GM21447 (cell line): ENCODE data around the gene PREX1.
"Not testable (repeated sequence)": the region's sequence is repeated elsewhere in the genome, so short reads cannot be mapped to it uniquely, and the experiment has no call there.

Experiments
- ATAC-seq: cut with Tn5 transposase; IDR thresholded peaks from one replicate; pipeline ENCODE4 v1.9.1; 2021; ENCODE audit not compliant: unreplicated experiment

The PREX1 gene

DNA sequence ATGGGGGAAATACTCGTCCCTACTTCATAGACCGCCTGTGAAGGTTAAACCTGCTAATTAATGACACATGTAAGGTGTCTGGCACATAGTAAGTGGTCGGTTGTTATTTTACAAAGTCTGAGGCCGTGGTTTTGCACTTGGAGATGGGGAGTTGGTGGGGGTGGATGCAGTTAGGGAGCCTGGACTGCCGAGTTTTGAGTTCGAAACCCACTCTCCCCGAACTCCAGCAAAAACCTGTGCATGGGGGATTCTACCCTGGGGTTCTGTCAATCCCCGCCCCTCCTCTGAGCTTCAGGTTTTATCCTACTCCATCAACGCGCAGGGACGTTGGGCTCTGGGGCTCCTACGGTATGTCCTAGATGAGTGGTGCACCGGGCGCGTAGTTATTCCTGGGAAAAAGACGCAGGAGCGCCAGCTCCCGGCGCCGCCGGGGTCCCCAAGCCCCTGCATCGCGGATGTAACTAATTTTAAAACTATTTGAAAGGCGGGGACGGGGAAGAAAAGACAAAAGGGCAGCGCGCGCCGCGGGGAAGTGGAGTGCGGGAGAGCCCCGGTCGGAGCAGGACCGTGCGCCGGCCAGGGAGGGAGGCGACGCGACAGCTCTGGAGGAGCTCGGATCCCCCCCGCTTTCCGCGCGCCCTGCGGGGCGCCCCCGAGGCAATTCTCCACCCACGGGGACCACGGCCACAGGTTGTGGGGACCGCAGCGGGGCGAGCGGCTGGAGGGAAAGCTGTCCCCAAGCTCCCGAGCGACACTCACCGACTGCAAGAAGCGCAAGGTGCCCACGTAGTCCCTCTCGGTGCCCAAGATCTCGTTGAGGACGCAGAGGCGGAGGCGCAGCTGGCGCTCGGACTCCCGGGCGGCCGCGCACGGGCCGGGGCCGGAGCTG is 672 bp downstream of the PREX1 start:
- ATAC-seq = no peak

GRCh38 chr20:48826480-48826879 is 1.3 kb downstream of the PREX1 start:
- ATAC-seq = not testable (repeated sequence)

GRCh38 chr20:48826069-48826468 is 1.7 kb downstream of the PREX1 start:
- ATAC-seq = no peak

GRCh38 chr20:48825566-48825920 is 2.3 kb downstream of the PREX1 start:
- ATAC-seq = no peak

DNA sequence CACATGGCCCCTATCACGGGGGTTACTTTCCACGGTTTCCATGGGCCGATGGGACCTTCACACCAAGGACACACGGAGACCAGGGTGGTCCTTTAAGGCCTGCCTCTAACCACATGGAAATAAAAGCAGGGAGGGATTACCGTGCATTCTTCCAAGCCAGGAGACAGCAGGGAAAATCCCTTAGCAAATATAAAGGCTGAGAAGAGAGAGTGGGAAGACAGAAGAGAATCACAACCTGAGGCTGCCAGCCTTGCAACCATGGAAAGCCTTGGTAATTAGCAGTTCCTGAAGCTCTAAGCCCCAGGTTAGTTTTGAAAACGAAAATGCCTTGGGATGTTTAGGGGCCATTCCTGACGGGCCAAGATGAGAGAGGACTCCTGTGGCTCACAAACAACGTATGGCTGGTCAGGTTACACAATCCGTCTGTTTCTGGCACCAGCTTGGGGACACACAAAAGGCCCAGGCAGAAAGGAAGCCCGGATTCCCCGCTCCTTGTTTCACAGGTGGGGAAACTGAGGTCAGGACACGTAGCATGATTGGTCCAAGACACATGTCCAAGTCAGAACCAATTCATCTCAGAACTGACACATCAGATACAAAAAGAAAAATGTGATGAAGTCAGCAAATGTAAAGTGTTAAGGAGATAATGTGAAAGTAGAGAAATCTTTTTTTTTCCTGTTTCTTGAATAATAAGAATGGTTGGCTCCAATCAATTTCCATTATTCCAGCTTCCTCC is 2.8 kb downstream of the PREX1 start:
- no peak for ATAC-seq

- ATAC-seq = peak; percentile 38
Measured at GRCh38 chr20:48823960-48824498, 3.8 kb downstream of the PREX1 start.

DNA sequence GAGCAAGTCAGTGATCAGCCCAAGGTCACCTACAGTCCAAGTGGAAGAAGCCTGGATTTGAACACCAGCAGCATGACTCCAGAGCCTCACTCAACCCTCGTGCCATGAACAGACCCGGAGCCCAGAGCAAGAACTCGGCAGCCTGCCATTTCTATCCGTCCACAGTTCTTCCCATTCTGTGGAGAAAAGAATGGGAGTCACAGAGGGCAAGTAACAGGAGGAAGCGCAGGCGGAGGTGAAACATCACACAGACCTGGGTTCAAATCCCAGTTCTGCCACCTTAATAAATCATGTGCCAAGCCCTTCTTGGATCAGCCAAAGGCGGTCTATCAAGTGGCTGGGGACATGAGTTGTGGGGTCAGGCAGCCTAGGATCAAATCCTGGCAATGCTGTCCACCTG is 4.3 kb downstream of the PREX1 start:
- no peak for ATAC-seq

DNA sequence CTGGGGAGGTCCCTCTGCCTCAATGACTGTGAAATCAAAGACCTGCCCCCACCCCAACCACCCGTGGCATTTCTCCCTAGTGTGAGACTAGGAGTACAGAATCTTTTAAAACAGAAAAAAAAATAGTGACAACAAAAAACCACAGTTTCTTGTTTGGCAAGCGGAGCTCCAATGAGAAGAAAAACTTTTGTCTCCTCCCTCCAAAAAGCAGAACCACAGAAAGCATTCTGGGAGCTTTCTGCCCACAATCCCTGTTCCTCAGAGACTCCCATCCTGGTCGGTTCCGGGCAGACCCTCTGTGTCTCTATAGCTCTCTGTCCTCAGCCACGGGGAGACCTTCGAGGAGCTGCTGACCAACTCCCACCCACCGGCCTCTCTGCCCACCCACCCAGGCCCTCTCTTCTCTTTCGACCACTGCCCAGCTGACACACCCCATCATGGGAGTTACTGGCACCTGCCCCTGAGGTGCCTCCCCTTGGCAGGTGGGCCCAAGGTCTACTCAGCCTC is 4.9 kb downstream of the PREX1 start:
- no peak for ATAC-seq

- ATAC-seq = no peak
Measured at GRCh38 chr20:48822178-48822577, 5.6 kb downstream of the PREX1 start.

DNA sequence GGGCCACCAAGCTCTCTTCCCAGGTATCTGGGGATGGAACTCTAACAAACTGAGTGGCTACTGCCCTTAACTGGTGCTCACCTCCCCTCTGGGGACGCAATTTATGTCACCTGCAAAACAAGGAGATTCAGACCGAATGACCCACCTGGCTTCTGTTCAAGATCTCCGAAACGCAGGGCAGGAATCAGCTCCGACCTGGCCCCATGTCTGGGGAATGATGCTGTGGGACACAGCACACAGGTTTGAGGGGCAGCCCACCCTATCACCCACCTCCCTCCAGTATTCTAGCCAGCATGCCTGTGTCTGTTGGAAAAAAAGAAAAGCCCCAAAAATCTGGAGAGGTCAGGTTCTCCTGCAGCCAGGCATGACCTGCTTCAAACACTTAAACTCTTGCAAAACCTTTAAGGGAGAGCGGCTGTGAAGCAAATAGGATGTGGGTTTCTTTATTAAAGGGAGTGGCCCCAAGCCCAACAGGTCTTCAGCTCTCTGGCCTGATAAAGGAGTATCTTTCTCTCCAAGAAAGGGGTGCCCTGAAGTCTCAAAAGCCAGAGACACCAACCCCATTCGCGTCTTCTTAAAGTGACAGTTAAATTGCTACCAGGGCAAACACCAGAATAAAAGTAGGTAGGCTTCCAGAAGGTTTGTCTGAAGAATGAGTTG is 6.4 kb downstream of the PREX1 start:
- no peak for ATAC-seq

DNA sequence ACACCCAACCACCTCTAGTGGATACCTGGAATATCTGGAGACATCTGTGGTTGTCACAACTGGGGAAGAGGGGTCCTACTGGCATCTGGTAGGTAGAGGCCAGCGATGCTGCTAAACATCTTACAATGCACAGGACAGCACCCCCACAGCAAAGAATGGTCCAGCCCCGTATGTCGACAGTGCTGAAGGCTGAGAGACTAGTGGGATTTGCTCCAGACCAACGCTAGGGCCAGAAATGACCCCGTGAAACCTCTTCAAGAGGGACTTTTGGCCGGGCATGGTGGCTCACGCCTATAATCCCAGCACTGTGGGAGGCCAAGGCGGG is 7.2 kb downstream of the PREX1 start:
- ATAC-seq = no peak

DNA sequence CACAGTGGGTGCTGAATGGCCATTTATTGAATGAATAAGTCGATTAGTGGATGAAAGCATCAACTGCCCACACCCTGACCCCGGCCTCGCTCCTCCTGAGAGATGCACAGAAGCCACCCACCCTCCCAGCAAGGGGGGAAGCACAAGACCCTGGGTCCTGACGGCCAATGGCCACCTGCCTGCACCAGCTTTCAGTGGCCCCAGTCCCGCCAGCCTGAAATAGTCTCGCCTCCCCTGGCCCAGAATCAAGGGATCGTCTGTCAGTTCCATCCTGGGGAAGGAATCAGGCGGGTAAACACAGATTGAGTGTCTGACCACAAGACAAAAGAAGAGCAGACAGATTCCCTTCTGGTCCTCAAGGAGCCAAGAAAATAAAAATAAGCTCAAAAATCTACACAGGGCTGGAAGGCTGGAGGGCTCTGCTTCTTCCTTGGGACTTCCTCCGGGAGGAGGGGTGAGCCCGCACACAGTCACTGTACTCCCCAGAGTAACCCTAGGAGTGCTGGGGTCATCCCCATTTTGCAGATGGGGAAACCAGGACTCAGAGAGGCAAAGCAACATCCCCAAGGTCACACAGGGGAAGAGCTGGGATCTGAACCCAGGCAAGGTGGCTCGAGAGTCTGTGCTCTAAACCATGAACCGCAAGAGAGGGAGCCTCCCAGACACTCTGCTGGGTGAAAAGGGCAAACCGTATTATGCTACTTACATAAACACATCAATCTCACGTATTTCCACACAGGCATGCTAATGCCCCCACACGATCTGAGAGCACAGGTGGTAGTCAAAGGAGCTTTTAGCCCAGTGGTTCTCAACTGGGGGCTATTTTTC is 7.8 kb downstream of the PREX1 start:
- ATAC-seq = no peak

DNA sequence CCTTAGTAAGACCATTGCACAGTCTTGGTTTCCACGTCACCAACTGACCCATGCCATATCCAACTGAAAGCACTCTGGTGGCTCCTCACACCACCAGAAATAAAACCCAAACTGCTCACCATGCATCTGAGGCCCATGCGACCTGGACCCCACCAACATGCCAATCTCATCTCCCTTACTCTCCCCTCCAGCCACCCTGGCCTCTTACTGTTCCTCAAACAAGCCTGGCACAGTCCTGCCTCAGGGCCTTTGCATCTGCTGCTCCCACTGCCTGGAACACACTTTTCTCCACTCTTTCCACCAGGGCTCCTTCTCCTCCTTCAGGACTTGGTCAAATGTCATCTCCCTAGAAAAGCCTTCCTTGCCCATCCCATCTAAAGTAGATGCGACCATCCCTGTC is 8.7 kb downstream of the PREX1 start:
- no peak for ATAC-seq

GRCh38 chr20:48818481-48818987 is 9.3 kb downstream of the PREX1 start:
- peak; percentile 58 for ATAC-seq

- no peak for ATAC-seq
Measured at GRCh38 chr20:48818031-48818370, 9.8 kb downstream of the PREX1 start.

DNA sequence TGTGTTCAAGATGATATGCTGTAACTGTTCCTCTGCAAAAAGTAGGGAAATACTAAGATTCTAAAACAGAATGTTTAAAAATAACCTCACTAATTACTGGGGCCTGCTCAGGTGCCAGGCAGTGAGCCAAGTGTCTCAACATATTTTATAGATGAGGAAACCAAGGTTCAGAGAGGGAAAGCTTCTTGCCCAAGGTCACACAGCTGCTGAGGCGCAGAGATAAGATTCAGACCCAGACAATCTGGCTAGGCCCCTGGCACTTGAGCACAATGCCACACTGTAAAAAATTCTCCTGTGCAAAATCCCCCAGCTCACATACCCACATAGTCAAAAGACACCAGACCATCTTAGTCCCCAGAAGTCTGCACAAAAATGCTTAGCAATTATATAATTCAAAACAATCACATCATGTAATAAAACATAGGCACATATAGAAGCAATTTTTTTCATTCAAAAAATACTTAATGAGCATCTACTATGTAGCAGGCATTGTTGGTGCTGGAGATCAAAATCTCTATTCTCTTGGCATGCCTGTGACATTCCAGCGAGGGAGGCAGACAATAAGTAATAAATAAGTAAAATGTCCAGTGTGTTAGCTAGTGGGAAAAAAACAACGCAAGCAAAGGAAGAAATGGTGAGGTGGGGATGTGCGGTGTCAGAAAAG is 10.3 kb downstream of the PREX1 start:
- no peak for ATAC-seq

- no peak for ATAC-seq
Measured at GRCh38 chr20:48816282-48817205, 11.3 kb downstream of the PREX1 start.

DNA sequence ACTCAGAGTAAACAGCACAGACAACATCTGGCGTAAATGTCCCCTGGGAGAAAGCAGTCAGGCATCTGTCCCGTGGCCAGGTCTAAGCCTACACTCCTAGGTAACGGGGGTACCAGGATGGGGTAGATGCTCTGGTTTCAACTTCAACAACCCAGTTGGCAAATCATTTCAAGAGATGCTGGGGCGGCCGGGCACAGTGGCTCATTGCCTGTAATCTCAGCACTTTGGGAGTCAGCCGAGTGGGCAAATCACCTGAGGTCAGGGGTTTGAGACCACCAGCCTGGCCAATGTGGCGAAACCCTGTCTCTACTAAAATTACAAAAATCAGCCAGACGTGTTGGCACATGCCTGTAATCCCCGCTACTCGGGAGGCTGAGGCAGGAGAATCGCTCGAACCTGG is 12.3 kb downstream of the PREX1 start:
- ATAC-seq = no peak

DNA sequence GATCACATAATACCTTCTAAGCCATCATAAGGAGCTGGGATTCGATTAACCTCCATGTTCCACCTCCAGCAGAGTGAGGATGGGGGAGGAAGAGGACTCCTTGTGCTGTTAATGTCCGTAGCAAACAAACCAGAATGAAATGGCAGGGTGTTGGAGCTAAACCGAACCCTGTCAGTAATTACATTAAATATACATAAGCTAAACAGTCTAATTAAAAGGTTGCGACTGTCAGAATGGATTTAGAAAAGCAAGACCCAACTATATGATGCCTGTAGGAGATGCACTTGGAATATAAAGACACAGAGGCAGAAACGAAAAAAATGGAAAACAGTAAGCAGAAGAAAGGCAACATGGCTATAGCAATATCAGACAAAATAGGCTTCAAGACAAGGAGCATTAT is 13.2 kb downstream of the PREX1 start:
- ATAC-seq = no peak
